Endothelial cell of umbilical vein (primary cell): ENCODE data around the gene RBPJ. TPM values are rescaled to one million over a fixed set of nuclear protein-coding genes. Genes with fewer than 3 reads are reported as not detected.

Experiments
- BruUV-seq: library from RNA; stranded (reverse); fragments of 400-500 nt; replicated peaks from 2 replicates; lab custom pipeline; 2021; lab: Mats Ljungman, UMichigan
- CTCF ChIA-PET: fragments of 300-600, 350-600 bp; sonication (Branson Sonifier 250); formaldehyde crosslinking; loops from one replicate; lab custom pipeline; 2021; ENCODE audit warnings: antibody characterized with exemption, inconsistent platforms; lab: Charles Lee
- POLR2A ChIA-PET: fragments of 300-600, 350-600 bp; sonication (Branson Sonifier 250); formaldehyde crosslinking; loops from one replicate; lab custom pipeline; 2021; ENCODE audit warnings: antibody characterized with exemption, inconsistent platforms; lab: Charles Lee
- DNase-seq: peaks from one replicate; pipeline ENCODE4 v3.0.0-alpha.2; 2011; ENCODE audit warnings: low read depth, low spot score
- FAIRE-seq: peaks from 2 replicates; lab custom pipeline; 2011; peaks lifted over from hg19 to GRCh38; lab: Jason Lieb, UNC
- H2AFZ ChIP-seq: 2 replicates; pipeline ENCODE4 v1.6.0; 2012; ENCODE audit warnings: low read depth, low read length, control low read depth, inconsistent platforms
- H3K27ac ChIP-seq: 2 replicates; pipeline ENCODE4 v1.5.1; 2011; ENCODE audit warnings: low read depth, mild to moderate bottlenecking, control low read depth, low read length, moderate library complexity; ENCODE audit not compliant: insufficient read depth
- H3K27me3 ChIP-seq, 2 experiments: 2 replicates each; pipeline versions ENCODE4 v1.6.0 to v1.6.1; 2011; ENCODE audit warnings: low read length in 2 of 2, mixed read lengths in 1 of 2; ENCODE audit not compliant: control insufficient read depth in 2 of 2, insufficient read depth in 2 of 2
- H3K36me3 ChIP-seq, 2 experiments: 2 replicates in 1 of 2; 3 replicates in 1 of 2; pipeline ENCODE4 v1.5.1; 2011; ENCODE audit warnings: low read length in 2 of 2, mild to moderate bottlenecking in 1 of 2, moderate library complexity in 1 of 2; ENCODE audit not compliant: control insufficient read depth in 2 of 2, insufficient read depth in 2 of 2; ENCODE audit errors: extremely low read depth in 1 of 2
- H3K4me1 ChIP-seq: 3 replicates; pipeline ENCODE4 v1.5.1; 2011; ENCODE audit warnings: mild to moderate bottlenecking, low read length; ENCODE audit not compliant: control insufficient read depth, insufficient read depth; ENCODE audit errors: extremely low read depth
- H3K4me2 ChIP-seq: 2 replicates; pipeline ENCODE4 v1.6.1; 2011; ENCODE audit warnings: low read length, control low read depth, mixed read lengths; ENCODE audit not compliant: insufficient read depth
- H3K4me3 ChIP-seq, 3 experiments: fragments of 200-600 bp in 1 of 3; sonication (generic), shearing (Covaris generic) in 1 of 3; replicated peaks in 1 of 3; 2 replicates each; pipeline ENCODE4 v1.5.1; 2011 to 2016; ENCODE audit warnings: control low read depth in 3 of 3, low read length in 3 of 3, mild to moderate bottlenecking in 2 of 3, inconsistent platforms in 1 of 3, low read depth in 1 of 3, moderate library complexity in 1 of 3; ENCODE audit not compliant: insufficient read depth in 1 of 3
- H3K79me2 ChIP-seq: 2 replicates; pipeline ENCODE4 v1.6.0; 2012; ENCODE audit warnings: low read length, inconsistent platforms; ENCODE audit not compliant: control insufficient read depth, insufficient read depth
- H3K9ac ChIP-seq: replicated peaks from 2 replicates; pipeline ENCODE3; 2011; ENCODE audit warnings: low read length, control low read depth; ENCODE audit not compliant: insufficient read depth; ENCODE audit errors: extremely low read depth
- H3K9me1 ChIP-seq: replicated peaks from 3 replicates; pipeline ENCODE4 v1.6.0; 2011; ENCODE audit warnings: mild to moderate bottlenecking, low read length; ENCODE audit not compliant: control insufficient read depth, insufficient read depth; ENCODE audit errors: extremely low read depth
- H3K9me3 ChIP-seq: replicated peaks from 2 replicates; pipeline ENCODE4 v1.5.1; 2012; ENCODE audit warnings: low read length, inconsistent platforms; ENCODE audit not compliant: control insufficient read depth, insufficient read depth
- H4K20me1 ChIP-seq: replicated peaks from 2 replicates; pipeline ENCODE3; 2011; ENCODE audit warnings: mild to moderate bottlenecking, low read length; ENCODE audit not compliant: control insufficient read depth, insufficient read depth; ENCODE audit errors: extremely low read depth
- EZH2 ChIP-seq: IDR thresholded peaks from 2 replicates; pipeline ENCODE4 v1.6.1; 2012; ENCODE audit warnings: borderline replicate concordance, low read depth, mild to moderate bottlenecking, moderate library complexity, low read length, inconsistent platforms; ENCODE audit not compliant: severe bottlenecking
- FOS ChIP-seq: IDR thresholded peaks from 2 replicates; pipeline ENCODE4 v1.6.1; 2011; ENCODE audit warnings: mild to moderate bottlenecking, low read length, moderate library complexity, borderline replicate concordance; ENCODE audit not compliant: insufficient read depth
- GATA2 ChIP-seq: IDR thresholded peaks from 2 replicates; pipeline ENCODE4 v1.7.0; 2011; ENCODE audit warnings: low read depth, mild to moderate bottlenecking, moderate library complexity, mixed read lengths, low read length; ENCODE audit not compliant: insufficient read length, insufficient read depth
- JUN ChIP-seq: IDR thresholded peaks from 2 replicates; pipeline ENCODE4 v1.6.1; 2011; ENCODE audit warnings: borderline replicate concordance, low read depth; ENCODE audit not compliant: insufficient read length, insufficient read depth
- MAX ChIP-seq: IDR thresholded peaks from 2 replicates; pipeline ENCODE4 v1.6.1; 2011; ENCODE audit not compliant: insufficient read depth, insufficient read length
- MYC ChIP-seq: IDR thresholded peaks from one replicate; pipeline ENCODE4 v1.6.1; 2011; ENCODE audit warnings: mild to moderate bottlenecking, low read depth, low read length
- POLR2A ChIP-seq: IDR thresholded peaks from 2 replicates; pipeline ENCODE4 v1.6.1; 2012; ENCODE audit warnings: low read depth, mild to moderate bottlenecking, control low read depth, low read length
- POLR2AphosphoS5 ChIP-seq: IDR thresholded peaks from 2 replicates; pipeline ENCODE4 v1.6.1; 2012; ENCODE audit warnings: low read depth, mild to moderate bottlenecking, control low read depth, low read length, moderate library complexity; ENCODE audit not compliant: insufficient read depth
- dilution Hi-C: fragments of 300-500 bp; cut with MboI; formaldehyde crosslinking; loops from one replicate; pipeline ENCODE4 v1.15.0; 2019; ENCODE audit warnings: low sequenced_read_pairs; ENCODE audit not compliant: extremely low pct_ligation_motif_present
- intact Hi-C: fragments of 100-400 bp; cut with micrococcal nuclease; formaldehyde crosslinking; loops from one replicate; pipeline ENCODE4 v1.10.0; 2022
- polyA plus RNA-seq, 4 experiments: library from polyadenylated mRNA; depleted of rRNA in 3 of 4; stranded (reverse) in 3 of 4; unstranded in 1 of 4; fragments of >200 nt; gene quantifications; 2 replicates each; pipeline versions ENCODE4 v1.2.1 to v1.2.3, GENCODE V29; 2011 to 2012; ENCODE audit warnings: missing spikeins in 1 of 4
- total RNA-seq: library from RNA; stranded (reverse); gene quantifications from 2 replicates; pipeline ENCODE4 v1.2.3, GENCODE V29; 2021
- TF ChIP-seq, protein P1 (sequence below), 2 donors: IDR thresholded peaks; 1 replicate in 1 of 2; 2 replicates in 1 of 2; pipeline ENCODE4 v1.5.1; 2011; ENCODE audit warnings: low read length in 2 of 2, mild to moderate bottlenecking in 2 of 2, moderate library complexity in 2 of 2, control low read depth in 1 of 2, inconsistent platforms in 1 of 2, low read depth in 1 of 2; ENCODE audit not compliant: insufficient read depth in 1 of 2; ENCODE audit errors: extremely low read depth in 1 of 2

RBPJ gene
- total and polyA plus RNA-seq, 2 donors (not counting 3 experiments of a cell fraction or from before 2014, with no cell fraction given): 17.0 to 42.9 TPM

- H3K9me1 ChIP-seq: no peaks in the 10 kb centered on the region
- BruUV-seq: no TSS peak
- H3K9me3 ChIP-seq: no peaks in the 10 kb centered on the region
- H3K9ac ChIP-seq: no peak overlapping the region
- H2AFZ ChIP-seq: no peak overlapping the region
- H3K79me2 ChIP-seq: no peaks in the 10 kb centered on the region
- no peak for TF ChIP-seq EZH2
- H3K36me3 ChIP-seq: no peaks in the 10 kb centered on the region
- no peak overlapping the region for H3K4me3 ChIP-seq
- H3K4me1 ChIP-seq: no peaks in the 10 kb centered on the region
- no peak overlapping the region for H3K27ac ChIP-seq
- FAIRE-seq (no peak), DNase-seq (no peak)
- no peak overlapping the region for H3K4me2 ChIP-seq
- H3K27me3 ChIP-seq: peaks cover 6 to 14% of the 10 kb centered on the region in 2 experiments
- ChIA-PET CTCF (no interaction called here), POLR2A (no interaction called here)
- intact Hi-C loops (no loop called here), dilution Hi-C loops (no loop called here)
- no peaks in the 10 kb centered on the region for H4K20me1 ChIP-seq
Measured at GRCh38 chr4:26484032-26484515, 163.3 kb downstream of the RBPJ start.

GRCh38 chr4:26484516-26484915 is 163.7 kb downstream of the RBPJ start:
- TF ChIP-seq POLR2A (no peak), GATA2 (no peak), JUN (no peak), EZH2 (no peak), FOS (no peak), MYC (no peak), POLR2AphosphoS5 (no peak), MAX (no peak)
- TF ChIP-seq, protein P1, sequence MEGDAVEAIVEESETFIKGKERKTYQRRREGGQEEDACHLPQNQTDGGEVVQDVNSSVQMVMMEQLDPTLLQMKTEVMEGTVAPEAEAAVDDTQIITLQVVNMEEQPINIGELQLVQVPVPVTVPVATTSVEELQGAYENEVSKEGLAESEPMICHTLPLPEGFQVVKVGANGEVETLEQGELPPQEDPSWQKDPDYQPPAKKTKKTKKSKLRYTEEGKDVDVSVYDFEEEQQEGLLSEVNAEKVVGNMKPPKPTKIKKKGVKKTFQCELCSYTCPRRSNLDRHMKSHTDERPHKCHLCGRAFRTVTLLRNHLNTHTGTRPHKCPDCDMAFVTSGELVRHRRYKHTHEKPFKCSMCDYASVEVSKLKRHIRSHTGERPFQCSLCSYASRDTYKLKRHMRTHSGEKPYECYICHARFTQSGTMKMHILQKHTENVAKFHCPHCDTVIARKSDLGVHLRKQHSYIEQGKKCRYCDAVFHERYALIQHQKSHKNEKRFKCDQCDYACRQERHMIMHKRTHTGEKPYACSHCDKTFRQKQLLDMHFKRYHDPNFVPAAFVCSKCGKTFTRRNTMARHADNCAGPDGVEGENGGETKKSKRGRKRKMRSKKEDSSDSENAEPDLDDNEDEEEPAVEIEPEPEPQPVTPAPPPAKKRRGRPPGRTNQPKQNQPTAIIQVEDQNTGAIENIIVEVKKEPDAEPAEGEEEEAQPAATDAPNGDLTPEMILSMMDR (IDR thresholded peaks at IDR 0.05; ENCODE audit: extremely low read depth in 1 of 2, insufficient read depth in 1 of 2, low read depth in 1 of 2, low read length in 2 of 2): no peak

More at GRCh38 chr4:26484516-26484915, 163.7 kb downstream of the RBPJ start:
- Histone ChIP-seq H3K27me3 (peaks cover 4 to 10% of the 10 kb centered on the region in 2 experiments), H3K4me2 (no peak overlapping the region), H3K9me1 (no peaks in the 10 kb centered on the region), H3K9me3 (no peaks in the 10 kb centered on the region), H3K4me3 (no peak overlapping the region), H3K4me1 (no peaks in the 10 kb centered on the region), H3K36me3 (no peaks in the 10 kb centered on the region), H3K79me2 (no peaks in the 10 kb centered on the region), H4K20me1 (no peaks in the 10 kb centered on the region), H2AFZ (no peak overlapping the region), H3K9ac (no peak overlapping the region), H3K27ac (no peak overlapping the region)
- DNase-seq: no peak
- intact Hi-C loops (no loop called here), dilution Hi-C loops (no loop called here)
- no TSS peak for BruUV-seq
- no peak for FAIRE-seq
- POLR2A ChIA-PET: no interaction called here
- CTCF ChIA-PET: interaction anchor here (1.2 kb wide), 1 partner anchor 99 kb away, joined by 3 read pairs; the partner anchor contains the start of gene TBC1D19
